Activated CD8-positive, alpha-beta memory T cell treated with anti-CD3 and anti-CD28 coated beads, Interleukin-2, amount 50 U/mL, for 1 hour (primary cell): ENCODE results near the gene BTG3.

Source experiments
- DNase-seq: peaks from one replicate; pipeline ENCODE4 v3.0.0-alpha.2; 2020; ENCODE audit errors: extremely low read depth

Gene BTG3, protein sequence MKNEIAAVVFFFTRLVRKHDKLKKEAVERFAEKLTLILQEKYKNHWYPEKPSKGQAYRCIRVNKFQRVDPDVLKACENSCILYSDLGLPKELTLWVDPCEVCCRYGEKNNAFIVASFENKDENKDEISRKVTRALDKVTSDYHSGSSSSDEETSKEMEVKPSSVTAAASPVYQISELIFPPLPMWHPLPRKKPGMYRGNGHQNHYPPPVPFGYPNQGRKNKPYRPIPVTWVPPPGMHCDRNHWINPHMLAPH

GRCh38 chr21:17612565-17613241 is at the start of gene BTG3:
BTG3 (minus strand) TSS chr21:17612901; CDS start chr21:17609144, 3,757 bp downstream.
- DNase-seq = peak; percentile 43

GRCh38 chr21:17660862-17661261 is 48.2 kb upstream of the BTG3 start:
- DNase-seq = no peak

DNA sequence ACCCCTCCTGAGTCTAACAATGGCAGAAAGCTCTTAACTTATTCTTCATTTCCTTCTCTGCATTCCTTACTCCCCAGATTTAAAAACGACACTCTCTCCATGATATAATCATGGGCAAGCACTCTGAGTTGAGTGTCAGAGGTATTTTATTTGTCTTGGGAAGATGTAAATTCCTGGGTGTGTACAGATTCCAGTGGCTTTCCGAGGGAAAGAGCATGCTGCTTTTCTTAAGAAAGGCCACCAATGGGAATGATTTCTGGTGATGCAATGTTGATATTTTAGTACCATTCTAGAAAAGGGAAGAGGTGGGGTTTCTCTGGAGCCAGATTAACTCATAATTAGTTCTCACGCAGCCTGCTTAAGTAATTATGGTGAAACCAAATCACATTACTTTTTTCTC is 47.8 kb upstream of the BTG3 start:
- no peak for DNase-seq

DNA sequence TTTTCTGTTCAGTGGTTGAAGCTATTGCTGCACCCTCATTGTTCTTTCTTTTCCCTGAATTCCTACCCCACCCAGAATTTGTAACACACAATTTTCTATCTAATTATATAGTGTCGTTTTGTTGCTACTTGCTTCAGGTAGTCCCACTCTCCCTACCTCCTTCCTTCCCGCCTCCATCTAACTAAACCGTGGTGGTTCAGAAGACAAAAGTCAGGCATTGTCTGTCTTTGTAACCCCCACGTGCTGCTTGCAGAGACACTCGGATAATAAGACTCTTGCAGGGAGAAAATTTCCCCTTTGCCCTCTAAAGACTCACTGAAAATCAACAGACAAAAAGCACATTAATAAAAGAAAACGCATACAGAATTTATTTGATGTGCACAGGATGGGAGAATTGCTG is 46.2 kb upstream of the BTG3 start:
- no peak for DNase-seq

DNA sequence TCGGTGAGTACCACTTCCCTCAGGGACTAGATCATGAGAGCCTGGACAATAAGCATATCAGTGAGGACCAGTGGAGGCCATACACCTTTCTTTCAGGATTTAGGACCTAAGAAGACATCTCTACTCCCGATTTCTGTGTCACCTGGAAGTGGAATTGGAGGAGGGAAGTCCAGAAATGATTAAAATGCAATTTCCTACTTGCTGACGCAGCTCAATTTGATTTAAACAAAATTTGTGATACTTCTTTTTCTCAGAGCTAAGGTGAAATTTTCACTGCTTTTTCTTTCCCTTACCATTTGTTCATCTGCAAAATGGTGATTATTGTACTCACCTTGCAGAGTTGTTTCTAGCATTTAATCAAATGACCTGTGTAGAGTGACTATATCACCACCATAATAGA is 38.8 kb upstream of the BTG3 start:
- no peak for DNase-seq

DNA sequence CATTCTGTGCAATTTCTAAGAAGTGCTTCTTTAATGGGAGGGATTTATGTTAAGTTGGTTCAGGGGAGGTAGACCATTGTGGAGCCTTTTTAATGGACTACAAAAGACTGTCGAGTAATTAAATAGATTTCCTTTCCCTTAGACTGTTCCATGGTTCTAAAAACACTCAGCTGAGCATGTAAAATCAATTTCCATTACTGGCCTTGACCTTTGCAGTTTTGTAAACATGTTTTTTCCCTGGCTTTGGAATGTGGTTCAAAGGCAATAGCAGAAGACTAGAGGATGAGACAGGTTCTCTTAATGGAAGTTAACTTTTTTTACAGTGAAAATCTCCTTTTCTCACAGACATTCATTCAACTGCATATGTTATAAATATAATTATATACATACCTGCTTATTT is 37.6 kb upstream of the BTG3 start:
- no peak for DNase-seq

- DNase-seq = no peak
Measured at GRCh38 chr21:17646790-17647189, 34.1 kb upstream of the BTG3 start.

- no peak for DNase-seq
Measured at GRCh38 chr21:17644186-17644585, 31.5 kb upstream of the BTG3 start.

DNA sequence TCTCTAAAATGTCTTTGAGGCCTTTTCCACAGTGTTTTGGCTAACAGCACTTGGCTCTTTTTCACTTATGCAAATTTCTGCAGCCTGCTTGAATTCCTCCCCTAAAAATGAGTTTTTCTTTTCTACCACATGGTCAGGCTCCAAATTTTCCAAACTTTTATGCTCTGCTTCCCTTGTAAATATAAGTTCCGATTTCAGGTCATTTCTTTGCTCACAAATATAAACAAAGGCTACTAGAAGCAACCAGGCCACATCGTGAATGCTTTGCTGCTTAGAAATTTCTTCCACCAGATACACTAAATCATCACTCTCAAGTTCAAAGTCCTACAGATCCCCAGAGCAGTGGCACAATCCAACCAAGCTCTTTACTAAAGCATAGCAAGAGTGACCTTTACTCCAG is 28.1 kb upstream of the BTG3 start:
- no peak for DNase-seq

DNA sequence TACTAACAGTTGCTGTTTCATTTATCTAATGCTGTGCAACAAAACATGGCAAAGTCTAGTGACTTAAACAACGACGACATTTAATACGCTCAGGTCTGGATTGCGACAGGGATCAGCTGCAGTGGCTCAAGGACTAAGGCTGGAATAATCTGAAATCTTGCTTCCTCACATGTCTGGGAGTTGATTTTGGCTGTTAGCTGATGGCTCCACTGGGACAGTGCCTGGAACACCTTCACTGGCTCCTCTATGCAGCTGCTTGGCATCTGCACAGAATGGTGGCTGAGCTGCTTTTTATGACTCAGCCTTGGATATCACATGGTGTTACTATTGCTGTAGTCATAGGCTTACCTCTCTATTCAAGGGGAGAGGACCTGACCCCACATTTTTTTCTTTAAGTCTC is 24.0 kb upstream of the BTG3 start:
- no peak for DNase-seq

DNA sequence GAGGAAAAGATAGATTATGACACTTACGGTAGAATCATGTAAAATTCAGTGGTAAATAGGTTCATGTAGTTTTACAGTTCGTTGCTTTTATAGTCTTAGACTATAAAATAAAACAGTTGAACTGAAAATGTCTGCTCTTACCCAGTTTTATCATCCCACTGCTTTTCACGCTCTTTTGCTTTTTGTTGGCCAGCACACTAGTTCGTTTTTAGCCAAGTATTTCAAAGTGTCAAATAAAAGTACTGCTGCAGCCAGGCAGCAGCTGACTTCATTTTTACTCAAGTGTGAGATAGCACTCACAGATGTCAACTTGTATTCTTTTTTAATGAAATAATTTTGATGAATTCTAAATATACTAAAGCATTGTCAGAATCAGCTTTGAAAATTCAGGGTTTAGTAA is 18.5 kb upstream of the BTG3 start:
- no peak for DNase-seq

DNA sequence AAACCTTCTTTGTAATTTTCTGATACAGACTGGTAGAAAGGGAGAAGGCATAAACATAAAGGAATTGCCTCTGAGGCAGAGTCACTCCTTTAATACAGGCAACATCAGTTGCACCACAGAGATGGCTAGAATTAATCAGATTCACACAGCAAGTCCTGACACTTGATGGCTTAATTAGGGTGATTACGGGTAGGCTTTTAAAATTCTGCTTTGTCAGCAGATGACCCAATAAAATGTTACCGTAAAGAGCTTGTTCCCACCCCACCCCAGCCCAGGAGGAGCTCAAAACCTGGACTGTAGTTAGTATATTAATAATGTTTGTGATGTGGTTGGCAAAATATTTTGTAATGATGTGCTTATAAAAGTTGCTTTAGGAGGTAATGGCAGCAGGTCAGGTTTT is 9.3 kb upstream of the BTG3 start:
- no peak for DNase-seq

DNA sequence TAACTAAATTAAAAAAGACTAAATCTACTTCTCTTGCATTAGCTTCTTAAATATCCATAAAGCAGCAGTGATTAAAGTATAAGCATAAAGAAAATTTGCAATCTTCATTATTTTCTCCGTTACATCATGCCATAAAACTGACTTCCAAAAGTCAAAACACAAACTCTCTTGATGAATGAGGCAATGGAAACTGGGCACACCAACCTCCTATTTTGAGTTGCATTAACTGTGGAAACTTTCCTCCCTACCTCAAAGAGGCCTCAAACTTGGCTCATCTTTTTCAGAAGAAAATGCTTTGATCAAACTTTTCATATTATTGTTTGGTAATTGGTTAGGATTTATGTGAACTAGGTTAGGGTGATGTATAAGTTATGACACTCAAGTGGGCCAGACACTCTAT is 4.1 kb upstream of the BTG3 start:
- DNase-seq = no peak

DNA sequence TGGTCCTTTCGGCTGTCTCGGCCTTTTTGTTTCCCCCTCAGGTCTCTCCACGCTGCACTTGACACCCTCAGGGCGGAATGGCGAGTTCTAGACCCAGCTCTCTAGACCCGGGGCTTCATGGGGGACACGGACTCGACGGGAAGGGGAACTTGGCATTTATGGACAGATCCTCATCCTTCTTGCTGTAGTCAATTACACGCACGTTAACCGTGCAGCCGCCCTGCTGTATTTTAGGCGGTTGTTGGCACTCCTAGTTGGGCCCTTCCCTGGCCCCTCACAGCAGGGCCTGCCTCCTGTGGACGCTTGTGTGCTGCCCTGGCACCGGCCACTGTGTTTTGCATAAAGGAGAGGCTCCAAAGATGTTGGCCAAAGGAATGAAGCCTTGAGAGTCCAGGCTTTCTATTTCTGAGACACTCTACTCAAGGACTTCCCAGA is 558 bp upstream of the BTG3 start:
- no peak for DNase-seq

DNA sequence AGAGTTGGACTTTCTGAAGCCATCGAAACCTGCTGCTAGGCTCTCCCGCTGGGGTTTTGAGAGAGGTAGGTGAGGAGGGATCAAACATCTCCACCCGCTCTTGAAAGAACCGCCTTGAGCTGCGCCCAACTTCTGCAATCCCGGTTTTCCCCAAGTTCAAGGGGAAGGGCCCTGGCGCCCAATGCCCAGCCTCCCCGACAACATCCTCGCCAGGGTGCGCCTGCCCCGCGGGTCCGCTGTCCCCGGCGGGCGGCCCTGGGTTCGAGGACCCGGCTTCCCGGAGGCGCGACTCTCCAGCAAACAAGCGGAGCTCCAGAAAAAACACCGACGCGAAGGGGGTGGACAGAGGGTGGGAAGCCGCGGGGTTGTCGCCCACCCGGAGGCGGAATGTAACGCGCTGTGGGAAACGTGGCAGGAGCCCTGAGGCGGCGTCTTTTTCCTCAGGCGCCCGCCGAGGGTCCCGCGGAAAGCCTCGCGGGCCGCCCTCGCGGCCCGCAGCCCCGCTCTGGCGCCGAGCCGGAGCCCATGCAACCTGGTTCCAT is 607 bp downstream of the BTG3 start:
- DNase-seq = no peak

- DNase-seq = peak; percentile 63
Measured at GRCh38 chr21:17611414-17612022, 1.2 kb downstream of the BTG3 start.

DNA sequence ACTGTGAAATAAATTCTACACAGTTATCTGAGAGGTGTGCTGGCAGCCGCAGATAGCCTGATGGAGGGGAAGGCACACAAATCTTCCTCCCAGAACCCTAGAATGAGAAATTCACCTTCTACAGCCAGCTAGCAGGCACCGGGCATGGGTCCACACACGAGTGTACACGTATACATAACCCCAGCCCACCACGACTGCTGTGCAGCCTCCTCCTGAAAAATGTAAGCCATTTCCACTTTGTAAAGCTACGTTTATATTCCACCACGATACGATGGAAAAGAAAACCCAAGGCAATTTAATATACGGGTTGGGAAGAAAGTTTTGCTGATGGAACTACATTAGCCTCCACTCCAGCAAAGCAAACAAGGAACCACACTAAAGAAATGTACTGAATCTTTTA is 1.8 kb downstream of the BTG3 start:
- no peak for DNase-seq

- no peak for DNase-seq
Measured at GRCh38 chr21:17609681-17610080, 3.0 kb downstream of the BTG3 start.

- DNase-seq = no peak
Measured at GRCh38 chr21:17607684-17608083, 5.0 kb downstream of the BTG3 start.

- no peak for DNase-seq
Measured at GRCh38 chr21:17602874-17603273, 9.8 kb downstream of the BTG3 start.

DNA sequence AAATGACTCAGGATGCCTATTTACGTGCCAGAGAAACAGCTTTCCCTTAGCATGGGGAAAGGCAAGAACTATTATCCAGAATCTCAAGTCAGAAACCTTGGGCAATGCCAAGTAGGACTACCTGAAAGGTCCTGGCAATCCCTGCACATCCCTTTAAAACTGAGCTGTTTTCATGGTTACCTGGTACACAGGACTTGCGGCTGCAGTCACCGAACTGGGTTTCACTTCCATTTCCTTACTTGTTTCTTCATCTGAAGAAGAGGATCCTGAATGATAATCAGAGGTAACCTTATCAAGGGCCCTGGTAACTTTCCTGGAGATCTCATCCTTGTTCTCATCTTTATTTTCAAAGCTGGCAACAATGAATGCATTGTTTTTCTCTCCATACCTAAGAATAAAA is 14.3 kb downstream of the BTG3 start:
- no peak for DNase-seq

GRCh38 chr21:17597680-17598079 is 15.0 kb downstream of the BTG3 start:
- DNase-seq = no peak

- no peak for DNase-seq
Measured at GRCh38 chr21:17590430-17590829, 22.3 kb downstream of the BTG3 start.
